HEK293T (cell line): ENCODE measurements around the gene LPAR3.

Experiments used
- CTCF ChIA-PET: fragments of 350-600 bp; formaldehyde crosslinking; extraction: SDS; loops from one replicate; lab custom pipeline; 2021; ENCODE audit warnings: antibody characterized with exemption, inconsistent platforms; lab: Yijun Ruan, JAX
- POLR2A ChIA-PET: fragments of 350-600 bp; formaldehyde crosslinking; extraction: SDS; loops from one replicate; lab custom pipeline; 2020; ENCODE audit warnings: antibody characterized with exemption, inconsistent platforms; lab: Yijun Ruan, JAX
- DNase-seq: peaks from one replicate; pipeline ENCODE4 v3.0.0; 2012; ENCODE audit warnings: mixed read lengths; ENCODE audit errors: extremely low spot score
- ARNT ChIP-seq: fragments of 450-650 bp; IDR thresholded peaks from 2 replicates; pipeline ENCODE4 v1.6.1; 2017; ENCODE audit warnings: mild to moderate bottlenecking
- BHLHE40 ChIP-seq: fragments of 450-650 bp; IDR thresholded peaks from 2 replicates; pipeline ENCODE4 v1.6.1; 2016; ENCODE audit warnings: mild to moderate bottlenecking, moderate library complexity, borderline replicate concordance
- CTBP1 ChIP-seq: fragments of 450-650 bp; IDR thresholded peaks from 2 replicates; pipeline ENCODE4 v1.6.1; 2016; ENCODE audit warnings: borderline replicate concordance
- ELF4 ChIP-seq: fragments of 450-650 bp; IDR thresholded peaks from 2 replicates; pipeline ENCODE4 v1.6.1; 2017; ENCODE audit warnings: antibody characterized with exemption
- FOXA1 ChIP-seq: fragments of 450-650 bp; IDR thresholded peaks from 2 replicates; pipeline ENCODE4 v1.6.1; 2016; ENCODE audit warnings: mild to moderate bottlenecking
- FOXK2 ChIP-seq: fragments of 450-650 bp; IDR thresholded peaks from 2 replicates; pipeline ENCODE4 v1.6.1; 2016; ENCODE audit warnings: mild to moderate bottlenecking
- FOXM1 ChIP-seq: fragments of 450-650 bp; IDR thresholded peaks from 2 replicates; pipeline ENCODE4 v1.6.1; 2017; ENCODE audit warnings: mild to moderate bottlenecking, borderline replicate concordance
- HDGF ChIP-seq: fragments of 450-650 bp; IDR thresholded peaks from 2 replicates; pipeline ENCODE4 v1.6.1; 2017; ENCODE audit warnings: antibody characterized with exemption, borderline replicate concordance
- L3MBTL2 ChIP-seq: fragments of 450-650 bp; conservative IDR thresholded peaks from 2 replicates; pipeline ENCODE4 v1.6.1; 2016; ENCODE audit warnings: mild to moderate bottlenecking
- LEF1 ChIP-seq: fragments of 450-650 bp; IDR thresholded peaks from 2 replicates; pipeline ENCODE4 v1.6.1; 2017; ENCODE audit warnings: mild to moderate bottlenecking, borderline replicate concordance
- NFRKB ChIP-seq: fragments of 450-650 bp; IDR thresholded peaks from 2 replicates; pipeline ENCODE4 v1.6.1; 2016; ENCODE audit warnings: mild to moderate bottlenecking, moderate library complexity
- SP1 ChIP-seq: fragments of 450-650 bp; IDR thresholded peaks from 2 replicates; pipeline ENCODE4 v1.6.1; 2017
- SUZ12 ChIP-seq: fragments of 450-650 bp; IDR thresholded peaks from 2 replicates; pipeline ENCODE4 v1.6.1; 2016; ENCODE audit warnings: mild to moderate bottlenecking
- TARDBP ChIP-seq: fragments of 450-650 bp; IDR thresholded peaks from 2 replicates; pipeline ENCODE4 v1.6.1; 2016
- ZNF384 ChIP-seq: fragments of 450-650 bp; IDR thresholded peaks from 2 replicates; pipeline ENCODE4 v1.6.1; 2016
- TF ChIP-seq, protein P1 (sequence below): fragments of 450-650 bp; IDR thresholded peaks from 2 replicates; pipeline ENCODE4 v1.6.1; 2016

The LPAR3 gene

DNA sequence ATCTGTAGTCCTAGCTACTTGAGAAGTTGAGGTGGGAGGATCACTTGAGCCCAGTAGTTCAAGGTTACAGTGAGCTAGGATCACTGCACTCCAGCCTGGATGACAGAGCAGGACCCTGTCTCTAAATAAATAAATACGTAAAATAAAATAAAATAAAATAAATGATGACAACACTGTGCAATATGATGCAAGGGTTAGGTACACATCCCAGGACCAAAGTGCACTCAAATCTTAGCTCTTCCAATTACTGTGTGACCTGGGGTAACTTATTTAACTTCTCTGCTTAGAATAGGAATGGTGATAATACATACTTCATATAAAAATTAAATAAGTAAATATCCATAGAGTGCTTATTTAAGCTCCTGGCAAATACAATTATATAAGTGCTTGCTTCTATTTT, 53.5 kb downstream of the LPAR3 start:
- ChIA-PET CTCF (no interaction called here), POLR2A (no interaction called here)
- no peak for DNase-seq
- TF ChIP-seq, protein P1, sequence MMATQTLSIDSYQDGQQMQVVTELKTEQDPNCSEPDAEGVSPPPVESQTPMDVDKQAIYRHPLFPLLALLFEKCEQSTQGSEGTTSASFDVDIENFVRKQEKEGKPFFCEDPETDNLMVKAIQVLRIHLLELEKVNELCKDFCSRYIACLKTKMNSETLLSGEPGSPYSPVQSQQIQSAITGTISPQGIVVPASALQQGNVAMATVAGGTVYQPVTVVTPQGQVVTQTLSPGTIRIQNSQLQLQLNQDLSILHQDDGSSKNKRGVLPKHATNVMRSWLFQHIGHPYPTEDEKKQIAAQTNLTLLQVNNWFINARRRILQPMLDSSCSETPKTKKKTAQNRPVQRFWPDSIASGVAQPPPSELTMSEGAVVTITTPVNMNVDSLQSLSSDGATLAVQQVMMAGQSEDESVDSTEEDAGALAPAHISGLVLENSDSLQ = no peak
- no peak for TF ChIP-seq SP1
- no peak for TF ChIP-seq L3MBTL2
- no peak for TF ChIP-seq FOXM1
- TF ChIP-seq ELF4 = no peak
- no peak for TF ChIP-seq FOXA1
- TF ChIP-seq LEF1 = no peak
- no peak for TF ChIP-seq FOXK2

DNA sequence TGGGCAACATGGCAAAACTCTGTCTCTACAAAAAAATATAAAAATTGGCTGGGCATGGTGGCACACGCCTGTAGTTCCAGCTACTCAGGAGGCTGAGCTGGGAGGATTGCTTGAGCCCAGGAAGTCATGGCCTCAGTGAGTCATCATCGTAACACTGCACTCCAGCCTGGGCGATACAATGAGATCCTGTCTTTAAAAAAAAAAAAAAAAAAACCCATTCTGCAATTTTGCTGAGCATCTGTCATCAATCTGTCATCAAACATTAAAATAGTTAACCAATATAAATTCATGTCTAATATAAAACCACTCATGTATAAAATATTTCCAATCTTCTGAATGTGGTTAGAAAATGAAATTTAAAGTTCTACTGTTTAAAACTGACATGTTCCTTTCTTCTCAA, 56.9 kb downstream of the LPAR3 start:
- TF ChIP-seq CTBP1 (no peak), ZNF384 (peak; percentile 81)
- no peak for DNase-seq
- ChIA-PET CTCF (no interaction called here), POLR2A (no interaction called here)

DNA sequence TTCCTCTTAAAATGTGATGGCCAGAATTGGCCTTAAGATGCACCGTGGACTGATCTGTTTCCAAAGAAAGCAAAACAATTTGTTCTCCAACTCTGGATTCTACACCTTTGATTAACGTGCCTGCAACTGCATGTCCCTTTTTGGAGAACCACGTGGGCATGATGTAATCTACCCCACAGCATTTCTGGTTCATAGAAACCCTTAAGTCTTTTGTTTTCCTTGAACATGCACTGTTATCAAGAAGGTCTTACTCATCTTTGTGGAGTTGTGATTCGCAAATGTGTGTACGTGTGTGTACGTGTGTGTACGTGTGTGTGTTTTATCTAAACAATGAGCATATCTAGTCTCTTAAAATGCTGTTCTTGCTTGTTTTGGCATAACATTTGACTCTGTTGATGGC, 57.8 kb downstream of the LPAR3 start:
- POLR2A ChIA-PET = no interaction called here
- TF ChIP-seq L3MBTL2 (peak; percentile 53; the same call in 1 of the 2 replicates), ELF4 (no peak), LEF1 (no peak), SP1 (no peak)
- CTCF ChIA-PET = interaction anchor here (0.8 kb wide), 1 partner anchor 24 kb away, joined by 3 read pairs; no protein-coding TSS in a partner anchor
- no peak for DNase-seq

DNA sequence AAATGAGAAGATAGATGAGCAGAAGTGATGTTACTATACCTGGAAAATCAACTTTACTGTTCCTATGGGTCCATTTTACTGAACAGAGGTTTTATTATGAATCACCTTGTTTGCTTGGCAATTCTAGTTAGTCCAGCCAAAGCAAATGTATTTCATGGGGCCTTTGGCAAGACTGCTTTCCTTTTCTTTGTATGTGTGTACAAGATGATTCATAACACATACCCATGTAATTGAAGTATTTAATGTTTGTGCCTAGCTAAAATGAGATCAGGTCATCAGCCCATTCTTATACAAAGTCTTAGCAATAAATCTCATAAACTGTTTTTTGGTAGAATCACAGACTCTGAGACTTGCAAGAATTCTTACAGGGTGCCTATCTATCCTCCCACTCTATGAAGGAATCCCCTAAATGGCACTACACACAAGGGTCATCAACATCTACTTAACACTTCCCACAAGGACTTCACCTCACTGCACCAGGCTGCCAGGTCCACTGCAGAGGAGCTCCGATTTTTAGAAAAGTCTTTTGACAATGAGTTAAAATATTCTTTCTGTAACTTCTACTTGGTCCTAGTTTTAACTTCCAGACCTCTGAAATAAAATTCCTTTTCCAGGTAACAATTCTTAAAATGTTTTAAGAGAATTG, 58.5 kb downstream of the LPAR3 start:
- CTCF ChIA-PET = interaction anchor here (0.8 kb wide), 1 partner anchor 23 kb away, joined by 3 read pairs; no protein-coding TSS in a partner anchor

DNA sequence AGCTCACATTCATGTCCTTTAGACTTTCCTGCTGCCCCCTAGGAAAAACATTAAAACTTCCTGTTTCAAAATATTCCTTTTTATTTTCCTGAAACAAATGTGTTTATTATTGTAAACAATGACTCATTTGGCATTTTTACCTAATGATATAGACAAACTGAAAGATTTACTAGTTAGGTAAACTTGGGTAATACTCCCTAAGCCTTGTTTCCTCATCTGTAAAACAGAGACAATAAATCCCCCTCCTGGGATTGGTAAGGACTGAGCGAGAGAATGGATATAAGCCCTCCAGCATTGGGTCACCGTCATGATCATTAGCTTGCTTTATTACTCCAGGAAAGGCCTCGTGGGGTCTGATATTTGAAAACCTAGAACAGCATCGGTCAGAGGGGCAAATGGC, 59.8 kb downstream of the LPAR3 start:
- CTCF ChIA-PET = interaction anchor here (1.2 kb wide), 2 partner anchors 13 to 119 kb away, joined by 3 to 4 read pairs; no protein-coding TSS in a partner anchor
- POLR2A ChIA-PET = no interaction called here
- DNase-seq = no peak
- TF ChIP-seq FOXA1 = peak; percentile 75
- no peak for TF ChIP-seq L3MBTL2
- TF ChIP-seq, protein P1 = 0 out of 2 replicates have a peak, but pooled peaks have one; percentile 35
- TF ChIP-seq CTBP1 = 0 out of 2 replicates have a peak, but pooled peaks have one; percentile 39

More for the DNA sequence above, 58.5 kb downstream of the LPAR3 start:
- TF ChIP-seq FOXA1 (no peak), L3MBTL2 (no peak), TARDBP (no peak), NFRKB (no peak), LEF1 (no peak), ZNF384 (no peak), SP1 (no peak)
- no peak for DNase-seq
- POLR2A ChIA-PET = no interaction called here

DNA sequence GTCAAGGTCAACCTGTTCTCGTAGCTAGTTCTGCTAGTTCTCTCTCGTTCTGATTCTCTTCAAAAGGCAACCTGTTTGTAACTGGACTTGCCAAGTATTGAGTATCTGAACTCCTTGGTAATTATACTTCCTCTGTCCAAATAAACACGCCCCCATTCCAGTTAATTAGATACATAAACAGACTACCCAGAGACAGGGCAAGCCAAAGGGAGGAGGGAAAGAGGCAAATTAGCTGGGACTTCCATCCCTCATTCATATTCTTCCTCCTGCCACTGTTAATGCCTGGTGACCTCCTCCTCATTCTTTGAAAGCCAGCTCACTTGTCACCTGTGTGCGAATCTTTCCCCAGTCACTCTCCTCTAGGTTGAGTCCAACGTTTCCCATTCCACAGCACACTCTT, 62.9 kb downstream of the LPAR3 start:
- TF ChIP-seq L3MBTL2 = no peak
- no peak for TF ChIP-seq BHLHE40
- no peak for TF ChIP-seq LEF1
- no peak for TF ChIP-seq FOXA1
- TF ChIP-seq, protein P1 = no peak
- TF ChIP-seq TARDBP = no peak
- TF ChIP-seq CTBP1 = no peak
- TF ChIP-seq ELF4 = no peak
- ChIA-PET CTCF (interaction anchor here (1.0 kb wide), 1 partner anchor 48 kb away, joined by 3 read pairs; no protein-coding TSS in a partner anchor), POLR2A (no interaction called here)
- no peak for DNase-seq

DNA sequence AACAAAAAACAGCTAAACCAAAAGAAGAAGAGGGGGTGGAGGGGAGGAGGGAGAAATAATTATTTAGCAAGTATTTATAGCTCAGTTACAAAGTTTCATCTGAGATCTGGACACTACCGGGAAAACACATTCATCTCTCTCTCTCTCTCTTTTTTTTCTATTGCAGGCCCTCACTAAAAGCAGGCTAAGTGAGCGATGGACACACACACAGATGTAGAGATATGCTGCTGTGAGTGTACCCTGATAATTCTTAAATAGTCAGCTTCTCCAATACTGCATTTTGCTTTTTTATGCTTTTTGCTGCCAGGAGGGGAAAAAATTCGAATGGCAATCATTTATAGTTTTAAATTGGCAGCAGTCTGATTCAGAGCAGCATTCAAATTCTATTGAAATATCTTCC, 65.0 kb downstream of the LPAR3 start:
- ChIA-PET POLR2A (no interaction called here), CTCF (interaction anchor here (0.5 kb wide), 1 partner anchor 471 kb away, joined by 3 read pairs; no protein-coding TSS in a partner anchor)
- no peak for TF ChIP-seq LEF1
- no peak for TF ChIP-seq FOXK2
- TF ChIP-seq, protein P1 = no peak
- no peak for TF ChIP-seq NFRKB
- no peak for TF ChIP-seq FOXA1
- no peak for TF ChIP-seq HDGF
- no peak for TF ChIP-seq ARNT
- no peak for TF ChIP-seq FOXM1
- TF ChIP-seq SP1 = no peak
- no peak for TF ChIP-seq CTBP1
- no peak for TF ChIP-seq ELF4
- no peak for TF ChIP-seq ZNF384
- TF ChIP-seq BHLHE40 = no peak
- TF ChIP-seq L3MBTL2 = no peak
- TF ChIP-seq SUZ12 = no peak
- no peak for DNase-seq
